Endothelial cell of umbilical vein (primary cell): Measurements from ENCODE around the gene CH25H. TPM values are rescaled to one million over a fixed set of nuclear protein-coding genes. Genes with fewer than 3 reads are reported as not detected.

Experiments
- BruUV-seq: library from RNA; stranded (reverse); fragments of 400-500 nt; replicated peaks from 2 replicates; lab custom pipeline; 2021; lab: Mats Ljungman, UMichigan
- CTCF ChIA-PET: fragments of 300-600, 350-600 bp; sonication (Branson Sonifier 250); formaldehyde crosslinking; loops from one replicate; lab custom pipeline; 2021; ENCODE audit warnings: antibody characterized with exemption, inconsistent platforms; lab: Charles Lee
- POLR2A ChIA-PET: fragments of 300-600, 350-600 bp; sonication (Branson Sonifier 250); formaldehyde crosslinking; loops from one replicate; lab custom pipeline; 2021; ENCODE audit warnings: antibody characterized with exemption, inconsistent platforms; lab: Charles Lee
- DNase-seq: peaks from one replicate; pipeline ENCODE4 v3.0.0-alpha.2; 2011; ENCODE audit warnings: low read depth, low spot score
- FAIRE-seq: peaks from 2 replicates; lab custom pipeline; 2011; peaks lifted over from hg19 to GRCh38; lab: Jason Lieb, UNC
- H2AFZ ChIP-seq: 2 replicates; pipeline ENCODE4 v1.6.0; 2012; ENCODE audit warnings: low read depth, low read length, control low read depth, inconsistent platforms
- H3K27ac ChIP-seq: 2 replicates; pipeline ENCODE4 v1.5.1; 2011; ENCODE audit warnings: low read depth, mild to moderate bottlenecking, control low read depth, low read length, moderate library complexity; ENCODE audit not compliant: insufficient read depth
- H3K27me3 ChIP-seq, 2 experiments: 2 replicates each; pipeline versions ENCODE4 v1.6.0 to v1.6.1; 2011; ENCODE audit warnings: low read length in 2 of 2, mixed read lengths in 1 of 2; ENCODE audit not compliant: control insufficient read depth in 2 of 2, insufficient read depth in 2 of 2
- H3K36me3 ChIP-seq, 2 experiments: 2 replicates in 1 of 2; 3 replicates in 1 of 2; pipeline ENCODE4 v1.5.1; 2011; ENCODE audit warnings: low read length in 2 of 2, mild to moderate bottlenecking in 1 of 2, moderate library complexity in 1 of 2; ENCODE audit not compliant: control insufficient read depth in 2 of 2, insufficient read depth in 2 of 2; ENCODE audit errors: extremely low read depth in 1 of 2
- H3K4me1 ChIP-seq: 3 replicates; pipeline ENCODE4 v1.5.1; 2011; ENCODE audit warnings: mild to moderate bottlenecking, low read length; ENCODE audit not compliant: control insufficient read depth, insufficient read depth; ENCODE audit errors: extremely low read depth
- H3K4me2 ChIP-seq: 2 replicates; pipeline ENCODE4 v1.6.1; 2011; ENCODE audit warnings: low read length, control low read depth, mixed read lengths; ENCODE audit not compliant: insufficient read depth
- H3K4me3 ChIP-seq, 3 experiments: fragments of 200-600 bp in 1 of 3; sonication (generic), shearing (Covaris generic) in 1 of 3; replicated peaks in 1 of 3; 2 replicates each; pipeline ENCODE4 v1.5.1; 2011 to 2016; ENCODE audit warnings: control low read depth in 3 of 3, low read length in 3 of 3, mild to moderate bottlenecking in 2 of 3, inconsistent platforms in 1 of 3, low read depth in 1 of 3, moderate library complexity in 1 of 3; ENCODE audit not compliant: insufficient read depth in 1 of 3
- H3K79me2 ChIP-seq: 2 replicates; pipeline ENCODE4 v1.6.0; 2012; ENCODE audit warnings: low read length, inconsistent platforms; ENCODE audit not compliant: control insufficient read depth, insufficient read depth
- H3K9ac ChIP-seq: replicated peaks from 2 replicates; pipeline ENCODE3; 2011; ENCODE audit warnings: low read length, control low read depth; ENCODE audit not compliant: insufficient read depth; ENCODE audit errors: extremely low read depth
- H3K9me1 ChIP-seq: replicated peaks from 3 replicates; pipeline ENCODE4 v1.6.0; 2011; ENCODE audit warnings: mild to moderate bottlenecking, low read length; ENCODE audit not compliant: control insufficient read depth, insufficient read depth; ENCODE audit errors: extremely low read depth
- H3K9me3 ChIP-seq: replicated peaks from 2 replicates; pipeline ENCODE4 v1.5.1; 2012; ENCODE audit warnings: low read length, inconsistent platforms; ENCODE audit not compliant: control insufficient read depth, insufficient read depth
- H4K20me1 ChIP-seq: replicated peaks from 2 replicates; pipeline ENCODE3; 2011; ENCODE audit warnings: mild to moderate bottlenecking, low read length; ENCODE audit not compliant: control insufficient read depth, insufficient read depth; ENCODE audit errors: extremely low read depth
- CTCF ChIP-seq, 2 donors: IDR thresholded peaks; 1 replicate in 1 of 2; 2 replicates in 1 of 2; pipeline ENCODE4 v1.5.1; 2011; ENCODE audit warnings: low read length in 2 of 2, mild to moderate bottlenecking in 2 of 2, moderate library complexity in 2 of 2, control low read depth in 1 of 2, inconsistent platforms in 1 of 2, low read depth in 1 of 2; ENCODE audit not compliant: insufficient read depth in 1 of 2; ENCODE audit errors: extremely low read depth in 1 of 2
- EZH2 ChIP-seq: IDR thresholded peaks from 2 replicates; pipeline ENCODE4 v1.6.1; 2012; ENCODE audit warnings: borderline replicate concordance, low read depth, mild to moderate bottlenecking, moderate library complexity, low read length, inconsistent platforms; ENCODE audit not compliant: severe bottlenecking
- FOS ChIP-seq: IDR thresholded peaks from 2 replicates; pipeline ENCODE4 v1.6.1; 2011; ENCODE audit warnings: mild to moderate bottlenecking, low read length, moderate library complexity, borderline replicate concordance; ENCODE audit not compliant: insufficient read depth
- GATA2 ChIP-seq: IDR thresholded peaks from 2 replicates; pipeline ENCODE4 v1.7.0; 2011; ENCODE audit warnings: low read depth, mild to moderate bottlenecking, moderate library complexity, mixed read lengths, low read length; ENCODE audit not compliant: insufficient read length, insufficient read depth
- JUN ChIP-seq: IDR thresholded peaks from 2 replicates; pipeline ENCODE4 v1.6.1; 2011; ENCODE audit warnings: borderline replicate concordance, low read depth; ENCODE audit not compliant: insufficient read length, insufficient read depth
- MAX ChIP-seq: IDR thresholded peaks from 2 replicates; pipeline ENCODE4 v1.6.1; 2011; ENCODE audit not compliant: insufficient read depth, insufficient read length
- MYC ChIP-seq: IDR thresholded peaks from one replicate; pipeline ENCODE4 v1.6.1; 2011; ENCODE audit warnings: mild to moderate bottlenecking, low read depth, low read length
- POLR2A ChIP-seq: IDR thresholded peaks from 2 replicates; pipeline ENCODE4 v1.6.1; 2012; ENCODE audit warnings: low read depth, mild to moderate bottlenecking, control low read depth, low read length
- POLR2AphosphoS5 ChIP-seq: IDR thresholded peaks from 2 replicates; pipeline ENCODE4 v1.6.1; 2012; ENCODE audit warnings: low read depth, mild to moderate bottlenecking, control low read depth, low read length, moderate library complexity; ENCODE audit not compliant: insufficient read depth
- dilution Hi-C: fragments of 300-500 bp; cut with MboI; formaldehyde crosslinking; loops from one replicate; pipeline ENCODE4 v1.15.0; 2019; ENCODE audit warnings: low sequenced_read_pairs; ENCODE audit not compliant: extremely low pct_ligation_motif_present
- intact Hi-C: fragments of 100-400 bp; cut with micrococcal nuclease; formaldehyde crosslinking; loops from one replicate; pipeline ENCODE4 v1.10.0; 2022
- polyA plus RNA-seq, 4 experiments: library from polyadenylated mRNA; depleted of rRNA in 3 of 4; stranded (reverse) in 3 of 4; unstranded in 1 of 4; fragments of >200 nt; gene quantifications; 2 replicates each; pipeline versions ENCODE4 v1.2.1 to v1.2.3, GENCODE V29; 2011 to 2012; ENCODE audit warnings: missing spikeins in 1 of 4
- total RNA-seq: library from RNA; stranded (reverse); gene quantifications from 2 replicates; pipeline ENCODE4 v1.2.3, GENCODE V29; 2021

Gene CH25H
- total and polyA plus RNA-seq, 2 donors (not counting 3 experiments of a cell fraction or from before 2014, with no cell fraction given): 0.30 TPM; not detected in 1

- dilution Hi-C loops: no loop called here
- H3K27ac ChIP-seq: no peak overlapping the region
Observed at GRCh38 chr10:89252225-89252585, 45.1 kb upstream of the CH25H start.

More at GRCh38 chr10:89252225-89252585, 45.1 kb upstream of the CH25H start:
- H4K20me1 ChIP-seq: no peaks in the 10 kb centered on the region
- intact Hi-C loops: no loop called here
- H3K36me3 ChIP-seq: no peaks in the 10 kb centered on the region
- H3K27me3 ChIP-seq: peaks cover 12 to 16% of the 10 kb centered on the region in 2 experiments
- no peak for DNase-seq
- H3K9ac ChIP-seq: no peak overlapping the region
- H3K79me2 ChIP-seq: no peaks in the 10 kb centered on the region
- no peak overlapping the region for H3K4me2 ChIP-seq
- no peaks in the 10 kb centered on the region for H3K9me3 ChIP-seq
- no peak overlapping the region for H2AFZ ChIP-seq
- FAIRE-seq: no peak
- ChIA-PET POLR2A (interaction anchor here (0.6 kb wide), 1 partner anchor 268 kb away, joined by 3 read pairs; no protein-coding TSS in a partner anchor), CTCF (interaction anchor here (0.9 to 2.3 kb wide), 7 partner anchors 25 to 162 kb away, joined by 3 to 10 read pairs (median 3); partner anchors contain the start of genes IFIT3 and IFIT5)
- no peak for TF ChIP-seq POLR2AphosphoS5
- TF ChIP-seq JUN: no peak
- no peak for TF ChIP-seq MAX
- no peak for TF ChIP-seq EZH2
- no peak for TF ChIP-seq POLR2A
- TF ChIP-seq GATA2: no peak
- no peak for TF ChIP-seq CTCF (IDR thresholded peaks at IDR 0.05; ENCODE audit: extremely low read depth in 1 of 2, insufficient read depth in 1 of 2, low read depth in 1 of 2, low read length in 2 of 2)
- no peak for TF ChIP-seq MYC
- TF ChIP-seq FOS: no peak
- H3K4me3 ChIP-seq: no peak overlapping the region
- no TSS peak for BruUV-seq
- H3K4me1 ChIP-seq: peaks cover 6% of the 10 kb centered on the region
- no peaks in the 10 kb centered on the region for H3K9me1 ChIP-seq
